ENCODE data around the gene OLIG3.

DNA sequence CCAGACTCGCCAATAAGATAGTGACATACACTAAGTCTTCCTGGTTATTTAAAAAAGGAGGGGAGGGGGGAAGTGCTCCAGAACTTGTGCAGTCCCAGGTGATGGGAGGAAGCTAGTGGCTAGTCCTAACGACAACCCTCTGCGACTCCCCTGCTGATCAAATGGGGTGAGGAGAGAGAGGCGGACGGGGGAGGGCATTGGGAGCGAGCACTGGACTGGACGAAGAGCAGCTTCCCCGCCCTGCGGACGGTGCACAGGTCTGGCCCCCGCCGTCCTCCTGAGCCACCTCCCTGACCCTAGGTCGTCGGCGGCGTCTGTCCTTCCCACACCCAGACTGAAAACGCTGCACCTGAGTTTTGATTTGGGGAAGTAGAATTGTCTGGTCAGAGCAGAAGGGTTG, 2.2 kb upstream of the OLIG3 start:
- TF ChIP-seq GATA3 (IDR thresholded peaks at IDR 0.05; ENCODE audit: low read depth, low read length) (no peak), GATA2 (IDR thresholded peaks at IDR 0.05; ENCODE audit: low read depth, low read length) (no peak)
